Neutrophil (primary cell): ENCODE results near the gene GPR26.

ENCODE experiments used
- H3K27ac ChIP-seq: fragments of 200-600 bp; sonication (generic); 2 replicates; pipeline ENCODE4 v1.5.1; 2016; ENCODE audit warnings: mild to moderate bottlenecking, moderate library complexity
- H3K27me3 ChIP-seq: fragments of 200-600 bp; sonication (generic); 2 replicates; pipeline ENCODE4 v1.6.0; 2016; ENCODE audit warnings: mild to moderate bottlenecking
- H3K36me3 ChIP-seq: fragments of 200-600 bp; sonication (generic); 2 replicates; pipeline ENCODE4 v1.5.1; 2017
- H3K4me1 ChIP-seq, 2 experiments: fragments of 200-600 bp in 1 of 2; sonication (generic) in 1 of 2; 1 replicate in 1 of 2; 2 replicates in 1 of 2; pipeline versions ENCODE4 v1.5.1 to v1.6.1; 2013 to 2016; ENCODE audit warnings: low read depth in 1 of 2, low read length in 1 of 2, mild to moderate bottlenecking in 1 of 2, moderate library complexity in 1 of 2; ENCODE audit not compliant: control insufficient read depth in 1 of 2, insufficient read depth in 1 of 2
- H3K4me3 ChIP-seq, 2 experiments: fragments of 200-600 bp in 1 of 2; sonication (generic) in 1 of 2; 1 replicate in 1 of 2; 2 replicates in 1 of 2; pipeline ENCODE4 v1.5.1; 2013 to 2016; ENCODE audit warnings: low read depth in 1 of 2, low read length in 1 of 2, mild to moderate bottlenecking in 1 of 2, moderate library complexity in 1 of 2
- H3K9me3 ChIP-seq: fragments of 200-600 bp; sonication (generic); 2 replicates; pipeline ENCODE4 v1.5.1; 2016
- CTCF ChIP-seq: fragments of 200-600 bp; sonication (generic); IDR thresholded peaks from 2 replicates; pipeline ENCODE4 v1.5.1; 2016; ENCODE audit warnings: antibody characterized with exemption

GPR26 gene

GRCh38 chr10:123621916-123622315 is 44.2 kb upstream of the GPR26 start:
- Histone ChIP-seq H3K4me1 (no peaks in the 10 kb centered on the region), H3K27me3 (no peaks in the 10 kb centered on the region), H3K27ac (no peak overlapping the region), H3K4me3 (no peak overlapping the region), H3K9me3 (no peaks in the 10 kb centered on the region), H3K36me3 (no peaks in the 10 kb centered on the region)
- TF ChIP-seq CTCF = no peak

GRCh38 chr10:123622381-123622780 is 43.8 kb upstream of the GPR26 start:
- H3K4me3 ChIP-seq = no peak overlapping the region
- no peak for TF ChIP-seq CTCF

GRCh38 chr10:123624086-123624485 is 42.1 kb upstream of the GPR26 start:
- no peak for TF ChIP-seq CTCF
- Histone ChIP-seq H3K9me3 (no peaks in the 10 kb centered on the region), H3K4me1 (no peaks in the 10 kb centered on the region), H3K27me3 (no peaks in the 10 kb centered on the region), H3K27ac (no peak overlapping the region), H3K4me3 (no peak overlapping the region), H3K36me3 (no peaks in the 10 kb centered on the region)

More at GRCh38 chr10:123622381-123622780, 43.8 kb upstream of the GPR26 start:
- Histone ChIP-seq H3K4me1 (no peaks in the 10 kb centered on the region), H3K27me3 (no peaks in the 10 kb centered on the region), H3K27ac (no peak overlapping the region), H3K36me3 (no peaks in the 10 kb centered on the region), H3K9me3 (no peaks in the 10 kb centered on the region)

GRCh38 chr10:123633106-123633505 is 33.0 kb upstream of the GPR26 start:
- no peaks in the 10 kb centered on the region for H3K36me3 ChIP-seq
- H3K4me3 ChIP-seq = no peak overlapping the region
- no peaks in the 10 kb centered on the region for H3K9me3 ChIP-seq
- no peaks in the 10 kb centered on the region for H3K4me1 ChIP-seq
- no peak for TF ChIP-seq CTCF
- H3K27ac ChIP-seq = no peak overlapping the region
- H3K27me3 ChIP-seq = no peaks in the 10 kb centered on the region

GRCh38 chr10:123633636-123634035 is 32.5 kb upstream of the GPR26 start:
- Histone ChIP-seq H3K9me3 (no peaks in the 10 kb centered on the region), H3K27ac (no peak overlapping the region)
- TF ChIP-seq CTCF = no peak

GRCh38 chr10:123634221-123634620 is 31.9 kb upstream of the GPR26 start:
- Histone ChIP-seq H3K9me3 (no peaks in the 10 kb centered on the region), H3K36me3 (no peaks in the 10 kb centered on the region), H3K4me3 (no peak overlapping the region), H3K4me1 (no peaks in the 10 kb centered on the region), H3K27ac (no peak overlapping the region), H3K27me3 (no peaks in the 10 kb centered on the region)
- no peak for TF ChIP-seq CTCF

More at GRCh38 chr10:123633636-123634035, 32.5 kb upstream of the GPR26 start:
- Histone ChIP-seq H3K4me3 (no peak overlapping the region), H3K4me1 (no peaks in the 10 kb centered on the region), H3K36me3 (no peaks in the 10 kb centered on the region), H3K27me3 (no peaks in the 10 kb centered on the region)
